GM18498 (cell line): Measurements from ENCODE around the gene GMDS.

Source experiments
- ATAC-seq: cut with Tn5 transposase; IDR thresholded peaks from one replicate; pipeline ENCODE4 v1.9.1; 2021; ENCODE audit warnings: mild to moderate bottlenecking, moderate library complexity; ENCODE audit not compliant: unreplicated experiment

Gene GMDS

DNA sequence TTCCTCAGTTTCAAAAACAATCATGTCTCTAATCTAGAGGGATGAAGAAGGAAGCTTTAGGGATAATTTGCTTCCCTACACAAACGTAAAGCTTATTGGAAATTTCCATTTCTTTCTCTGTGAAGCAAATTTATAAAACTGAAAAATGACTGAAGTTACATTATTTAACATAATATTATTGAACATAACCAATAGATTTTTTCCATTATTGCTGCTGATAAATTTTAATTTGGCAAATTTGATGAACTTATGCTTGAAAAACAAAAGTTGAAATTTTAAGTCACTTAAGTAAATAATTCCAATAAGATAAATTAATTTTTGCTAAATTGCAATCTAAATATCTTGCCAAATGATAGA, 140.9 kb downstream of the GMDS start:
- no peak for ATAC-seq

DNA sequence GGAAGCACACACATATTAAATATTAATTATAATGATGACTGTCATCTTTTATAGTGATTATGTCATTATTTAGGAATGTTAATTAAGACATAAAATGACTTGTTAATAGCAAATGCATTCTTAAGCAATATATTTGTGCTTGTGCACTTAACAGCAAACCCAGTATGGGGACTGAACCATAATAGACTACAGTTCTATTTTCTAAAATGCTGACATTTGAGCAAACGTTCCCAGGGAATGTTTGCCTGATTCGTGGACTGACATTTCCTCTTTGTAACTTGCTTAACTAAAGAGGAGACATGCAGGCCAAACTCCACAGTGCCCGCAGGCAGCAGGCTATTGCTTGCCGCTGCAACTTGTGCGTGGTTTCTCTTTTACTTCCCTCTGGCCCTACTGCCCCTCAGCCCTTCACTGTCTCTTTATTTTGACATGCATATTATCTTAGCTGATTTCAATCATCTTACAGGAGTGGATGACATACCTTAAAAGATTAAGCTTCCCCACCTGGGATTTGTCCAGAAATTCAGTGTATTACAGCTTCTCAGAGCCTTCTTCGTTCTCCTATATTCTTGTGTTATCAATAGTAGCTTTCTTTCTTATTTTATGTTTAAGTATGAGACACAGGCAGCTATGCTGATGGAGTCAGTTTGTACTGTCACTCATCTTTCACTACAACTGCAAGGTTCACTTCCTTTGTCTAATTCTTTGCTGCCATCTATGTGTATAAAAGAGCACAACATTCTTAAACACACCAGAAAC, 141.5 kb downstream of the GMDS start:
- ATAC-seq, result no peak

DNA sequence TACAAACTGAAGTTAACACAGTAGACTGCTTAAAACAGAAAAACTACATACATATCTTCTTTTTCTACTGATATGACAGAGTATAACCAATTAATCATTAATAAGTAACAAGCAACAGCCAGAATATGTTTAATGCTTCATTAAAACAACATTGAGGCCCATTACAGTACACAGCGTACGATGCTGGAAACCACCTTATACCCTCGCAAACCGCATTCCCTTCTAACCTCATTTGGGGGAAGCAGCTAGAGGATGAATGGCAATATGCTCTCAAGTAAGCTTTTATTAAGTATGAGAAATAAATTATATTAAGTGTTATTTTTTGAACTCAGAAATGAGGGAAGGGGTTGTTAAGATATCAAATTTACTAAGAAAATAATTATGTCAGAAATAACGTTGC, 142.4 kb downstream of the GMDS start:
- ATAC-seq, result no peak

DNA sequence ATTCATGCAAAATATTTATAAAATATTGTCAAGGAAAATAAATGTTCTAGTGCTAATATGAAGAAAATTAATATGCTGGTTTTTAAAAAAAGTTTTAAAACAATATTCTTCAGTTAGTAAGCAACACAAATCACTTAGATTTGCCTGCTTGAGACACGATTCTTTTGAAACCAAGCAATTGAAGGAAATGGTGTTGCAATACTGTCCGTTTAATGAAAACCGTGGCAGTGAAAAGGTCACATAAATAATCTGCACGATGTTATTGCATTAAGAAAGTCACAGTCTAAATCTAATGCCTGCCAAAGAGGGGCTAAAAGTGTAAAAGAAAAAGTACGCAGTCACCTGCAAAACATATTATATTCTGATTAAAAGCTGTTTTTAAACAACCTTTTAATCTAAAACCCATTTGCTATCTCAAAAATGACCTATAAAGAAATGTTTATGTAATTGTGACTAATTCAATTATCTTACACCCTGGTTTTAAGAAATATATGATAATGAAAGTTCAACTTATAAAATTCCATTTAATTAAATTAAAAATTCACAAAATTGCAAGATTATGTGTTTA, 143.0 kb downstream of the GMDS start:
- ATAC-seq, result no peak

DNA sequence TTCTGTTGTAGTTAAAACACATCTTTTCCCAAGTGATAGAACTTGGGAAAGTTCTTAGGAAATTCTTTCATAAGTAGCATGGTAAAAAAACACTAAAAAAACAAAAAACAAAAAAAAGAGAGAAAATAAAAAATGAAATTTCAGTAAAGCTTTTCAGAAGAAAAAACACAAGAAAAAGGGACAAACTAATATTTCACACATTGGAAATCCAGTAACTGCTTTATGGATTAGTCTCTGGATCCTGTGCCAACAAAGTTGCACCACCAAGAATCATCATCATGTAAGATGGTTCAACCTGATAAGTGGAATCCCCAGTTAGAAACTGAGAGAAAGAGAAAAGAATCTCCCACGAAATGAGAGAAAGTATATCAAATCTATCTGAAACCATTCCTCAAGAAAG, 144.2 kb downstream of the GMDS start:
- no peak for ATAC-seq

DNA sequence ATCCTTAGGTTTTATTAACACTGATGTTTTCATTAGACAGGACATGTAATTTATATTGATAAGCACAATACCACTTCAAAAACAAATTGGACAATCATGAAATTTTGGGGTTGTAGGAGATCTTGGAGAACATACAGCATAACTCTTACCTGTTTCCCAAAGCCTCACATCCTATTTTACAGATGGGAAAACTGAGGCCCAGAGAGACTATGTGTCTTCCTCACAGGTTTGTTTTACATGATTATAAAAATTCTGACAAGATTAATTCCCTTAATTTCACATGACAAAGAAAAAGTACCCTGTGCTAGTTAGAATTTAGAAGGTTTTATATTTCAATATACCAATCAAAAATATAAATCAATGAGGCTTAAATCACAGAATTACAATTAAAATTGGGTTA, 145.5 kb downstream of the GMDS start:
- no peak for ATAC-seq

DNA sequence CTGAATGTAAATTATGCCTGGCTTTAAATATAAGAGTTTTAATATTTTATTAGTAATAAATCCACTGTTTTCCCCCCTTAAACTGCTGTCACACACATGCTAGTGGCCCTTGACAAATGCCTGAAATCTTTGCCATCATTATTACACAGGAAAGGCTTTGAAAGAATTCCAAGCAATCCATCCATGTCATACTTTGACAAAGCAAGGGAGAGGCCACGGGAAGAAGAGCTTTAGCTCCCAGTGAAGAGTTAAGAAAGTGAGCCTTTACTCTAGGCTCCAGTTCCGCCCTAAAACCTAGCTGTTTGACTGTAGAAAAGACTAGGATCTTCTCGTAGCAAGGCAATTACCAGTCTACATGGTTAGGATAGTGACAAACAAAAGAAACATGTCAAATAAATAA, 147.9 kb downstream of the GMDS start:
- no peak for ATAC-seq

DNA sequence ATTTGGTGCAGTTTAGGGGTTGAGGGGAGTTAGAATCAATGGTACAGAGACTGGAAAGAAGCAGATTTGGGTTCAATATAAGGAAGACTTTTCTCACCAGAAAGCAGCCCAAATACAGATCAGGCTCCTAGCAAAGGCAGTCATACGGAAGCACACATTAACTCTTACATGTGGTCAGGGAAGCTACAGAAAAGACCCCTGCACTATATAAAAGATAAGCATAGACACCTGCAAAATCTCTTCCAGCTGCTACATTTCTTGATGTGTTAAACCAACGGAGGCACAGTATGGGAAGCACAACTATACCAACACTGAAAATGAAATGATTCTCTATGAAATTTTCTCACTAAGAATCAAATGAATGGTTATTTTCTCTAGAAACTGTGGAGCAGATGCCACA, 150.8 kb downstream of the GMDS start:
- ATAC-seq, result no peak

DNA sequence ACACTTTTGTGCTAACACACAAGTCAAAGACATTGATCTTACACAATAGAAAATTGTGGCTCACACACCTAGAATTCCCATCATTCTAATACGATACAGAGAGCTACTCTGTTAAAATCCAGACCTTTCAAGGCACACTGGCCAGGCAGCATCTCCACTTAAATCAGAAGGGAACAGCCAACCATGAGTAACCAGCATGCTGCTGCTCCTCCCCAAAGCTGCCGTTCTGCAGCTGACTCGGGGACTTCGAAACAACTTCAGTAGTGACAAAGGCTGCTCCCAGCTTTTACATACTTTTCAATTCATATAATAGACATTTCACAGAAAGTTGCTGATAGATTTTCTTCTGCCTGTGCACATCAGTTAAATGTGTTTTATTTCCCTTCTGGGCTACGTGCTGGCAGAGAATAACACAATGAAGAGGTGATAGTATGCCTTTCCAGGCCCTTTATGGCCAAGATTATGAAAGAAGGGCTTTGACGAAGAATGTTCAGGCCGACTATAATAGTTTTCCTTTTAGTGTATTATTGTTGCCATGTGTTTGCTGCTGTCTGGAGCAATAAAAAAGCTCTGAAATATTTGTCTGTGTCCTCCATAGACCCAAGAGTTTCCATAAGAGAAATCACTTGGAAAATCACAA, 159.0 kb downstream of the GMDS start:
- ATAC-seq, result no peak

DNA sequence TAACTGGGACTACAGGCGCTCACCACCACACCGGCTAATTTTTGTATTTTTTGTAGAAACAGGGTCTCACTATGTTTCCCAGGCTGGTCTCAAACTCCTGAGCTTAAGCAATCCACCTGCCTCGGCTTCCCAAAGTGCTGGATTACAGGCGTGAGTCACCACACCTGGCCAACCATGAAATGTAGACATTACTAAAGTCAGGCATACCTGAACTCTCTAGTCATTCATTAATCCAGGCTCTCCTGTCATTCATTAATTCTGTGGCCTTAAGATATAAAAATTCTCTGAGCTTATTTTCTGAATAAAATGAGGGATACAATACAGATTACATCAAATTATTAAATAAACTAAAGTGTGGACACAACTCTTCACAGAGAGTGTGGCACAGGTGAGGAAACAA, 159.7 kb downstream of the GMDS start:
- no peak for ATAC-seq

DNA sequence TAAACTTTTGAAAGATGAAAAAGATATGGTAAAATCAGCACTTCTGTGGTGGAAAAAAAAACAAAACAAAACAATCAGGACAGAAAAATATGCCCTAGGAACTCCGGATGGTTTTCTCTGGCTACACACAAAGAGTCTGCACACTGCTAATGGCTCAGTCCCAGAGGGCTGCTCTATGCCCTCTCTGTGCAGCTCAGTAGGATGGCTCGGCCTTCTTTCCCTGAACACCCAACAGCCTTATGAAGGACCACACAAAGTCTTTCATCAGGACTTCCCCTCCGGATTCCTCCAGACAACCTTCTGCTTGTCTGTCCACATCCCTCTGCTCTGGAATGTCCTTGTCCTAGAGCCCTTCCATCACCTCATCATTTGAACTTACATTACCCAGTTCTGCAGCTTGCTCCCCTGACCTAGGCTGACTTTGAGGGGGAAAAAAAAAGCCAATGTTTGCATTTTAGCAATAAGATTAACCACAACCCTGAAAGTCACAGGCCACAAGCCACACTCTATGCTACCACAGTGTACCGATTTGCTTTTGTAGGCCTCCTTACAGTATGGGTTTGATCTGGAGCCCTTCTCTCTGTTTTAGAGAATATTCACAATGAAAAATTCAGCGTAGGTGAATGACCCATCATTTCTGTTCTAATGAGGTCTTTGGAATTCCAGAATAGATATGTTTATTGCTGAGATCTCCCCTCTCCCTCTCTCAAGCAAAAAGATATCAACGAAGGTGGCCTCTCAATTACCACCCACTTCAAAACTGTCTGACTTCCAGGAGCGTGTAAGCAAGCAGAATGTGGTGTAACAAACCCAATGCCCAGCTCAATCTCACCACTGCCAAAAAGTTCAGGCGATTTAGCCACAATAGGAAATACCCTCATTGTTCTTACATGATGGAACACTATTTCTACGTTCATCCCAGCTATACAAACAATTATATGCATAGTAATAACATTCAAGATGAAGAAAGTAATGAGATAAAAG, 164.0 kb downstream of the GMDS start:
- peak; percentile 93 for ATAC-seq

DNA sequence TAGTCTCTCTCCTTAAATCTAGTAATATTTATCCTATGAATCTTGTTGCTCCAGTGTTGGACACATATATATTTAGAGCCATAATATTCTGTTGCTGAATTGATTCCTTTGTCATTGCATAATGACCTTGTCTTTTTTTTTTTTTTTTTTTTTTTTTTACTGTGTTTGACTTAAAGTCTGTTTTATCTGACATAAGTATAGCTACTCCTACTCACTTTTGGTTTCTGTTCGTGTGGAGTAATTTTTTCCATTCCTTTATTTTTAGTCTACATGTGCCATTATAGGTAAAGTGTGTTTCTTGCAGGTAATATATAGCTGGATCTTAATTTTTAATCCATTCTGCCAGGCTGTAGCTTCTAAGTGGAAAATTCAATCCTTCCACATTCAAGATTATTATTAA, 166.5 kb downstream of the GMDS start:
- ATAC-seq, result no peak

DNA sequence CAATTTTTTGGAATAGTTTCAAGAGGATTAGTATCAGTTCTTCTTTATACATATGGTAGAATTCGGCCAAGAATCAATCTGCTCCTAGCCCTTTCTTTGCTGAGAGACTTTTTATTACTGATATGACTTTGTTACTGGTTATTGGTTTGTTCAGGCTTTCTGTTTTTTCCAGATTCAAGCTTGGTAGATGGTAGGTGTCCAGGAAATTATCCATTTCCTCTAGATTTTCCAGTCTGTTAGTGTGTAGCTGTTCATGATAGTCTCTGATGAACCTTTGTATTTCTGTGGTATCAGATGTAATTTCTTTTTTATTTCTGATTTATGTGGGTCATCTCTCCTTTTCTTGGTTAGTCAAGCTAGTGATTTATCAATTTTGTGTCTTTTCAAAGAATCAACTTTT, 167.6 kb downstream of the GMDS start:
- ATAC-seq, result no peak

DNA sequence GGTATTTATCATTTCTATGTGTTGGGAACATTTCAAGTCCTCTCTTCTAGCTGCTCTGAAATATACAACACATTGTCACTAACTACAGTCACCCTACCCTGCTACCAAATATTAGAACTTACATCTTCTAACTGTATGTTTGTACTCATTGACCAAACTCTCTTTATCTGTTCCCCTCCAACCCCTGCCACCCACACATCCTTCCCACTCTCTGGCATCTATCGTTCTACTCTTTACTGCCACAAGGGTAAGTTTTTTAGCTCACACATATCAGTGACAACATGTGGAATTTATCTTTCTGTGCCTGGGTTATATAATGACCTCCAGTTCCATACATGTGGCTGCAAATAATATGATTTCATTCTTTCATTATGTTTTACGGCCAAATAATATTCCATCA, 171.9 kb downstream of the GMDS start:
- no peak for ATAC-seq

DNA sequence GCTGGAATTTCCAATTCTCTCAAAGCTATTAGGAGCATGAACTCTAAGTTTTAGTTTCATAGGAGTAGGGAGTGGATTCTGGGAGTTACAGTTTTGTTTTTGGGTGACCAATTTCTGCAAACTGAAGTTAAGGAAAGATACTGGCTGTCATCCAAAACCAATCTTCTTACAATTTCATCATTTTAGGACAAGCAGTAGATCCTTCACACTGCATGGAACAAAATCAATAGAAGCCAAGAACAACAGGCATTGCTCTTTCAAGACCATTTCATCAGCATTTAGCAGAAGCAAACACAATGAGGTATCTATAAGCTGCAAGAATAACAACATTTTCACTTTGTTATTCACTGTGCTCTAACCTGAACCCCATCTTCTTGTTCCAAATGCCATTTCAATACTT, 173.0 kb downstream of the GMDS start:
- ATAC-seq, result no peak

DNA sequence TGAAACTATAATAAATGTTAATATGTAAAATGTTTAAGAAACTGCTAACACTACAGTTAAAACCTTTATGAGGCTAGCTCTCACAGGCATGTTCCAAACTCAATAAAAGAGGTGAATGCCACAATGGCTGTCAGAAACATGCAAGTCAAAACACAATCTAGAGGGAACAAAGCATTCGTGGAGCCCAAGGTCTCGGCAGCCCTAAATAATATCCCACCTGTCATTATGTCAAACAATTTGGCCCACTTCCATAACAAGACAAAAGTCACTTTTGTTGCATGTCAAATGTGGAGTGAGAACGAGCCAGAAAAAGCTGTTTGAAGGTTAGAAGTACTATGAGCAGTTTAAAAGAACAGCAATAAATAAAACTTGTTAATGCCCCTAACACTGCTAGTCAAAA, 181.9 kb downstream of the GMDS start:
- no peak for ATAC-seq

DNA sequence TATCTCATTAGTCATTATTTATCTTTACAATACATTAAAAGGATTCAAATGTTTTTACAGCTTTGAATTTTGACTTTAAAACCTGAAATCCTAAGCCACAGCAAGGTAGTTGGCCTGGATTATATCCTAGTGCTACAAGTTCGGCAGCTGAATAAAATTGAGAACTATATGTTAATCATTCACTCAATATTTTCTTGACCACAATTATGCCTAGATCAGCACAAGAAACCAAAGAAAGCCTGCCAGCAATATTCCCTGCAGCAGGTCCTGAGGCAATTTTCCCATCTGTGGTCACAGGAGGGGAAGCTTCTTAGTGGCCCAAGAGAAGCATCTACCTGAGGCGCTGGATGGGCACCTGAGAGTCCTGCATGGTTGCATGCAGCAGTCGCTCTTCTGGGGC, 183.5 kb downstream of the GMDS start:
- ATAC-seq, result no peak

DNA sequence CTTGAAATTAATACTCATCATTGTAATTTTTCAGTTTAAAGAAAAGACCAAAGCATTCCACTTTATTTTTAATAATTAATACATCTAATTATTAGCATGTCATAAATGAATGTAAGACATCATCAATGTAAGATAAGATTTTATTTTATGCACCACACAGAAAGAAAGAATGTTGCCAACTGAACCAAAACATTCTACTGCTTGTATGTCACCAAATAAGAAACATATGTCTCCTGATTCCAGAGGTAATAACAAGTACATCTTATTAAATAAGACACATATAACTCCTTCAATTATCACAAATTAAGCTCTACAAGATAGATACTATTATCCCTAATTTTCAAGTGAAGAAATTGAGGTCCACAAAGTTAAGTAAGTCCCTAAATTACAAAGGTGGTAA, 189.5 kb downstream of the GMDS start:
- ATAC-seq, result no peak

DNA sequence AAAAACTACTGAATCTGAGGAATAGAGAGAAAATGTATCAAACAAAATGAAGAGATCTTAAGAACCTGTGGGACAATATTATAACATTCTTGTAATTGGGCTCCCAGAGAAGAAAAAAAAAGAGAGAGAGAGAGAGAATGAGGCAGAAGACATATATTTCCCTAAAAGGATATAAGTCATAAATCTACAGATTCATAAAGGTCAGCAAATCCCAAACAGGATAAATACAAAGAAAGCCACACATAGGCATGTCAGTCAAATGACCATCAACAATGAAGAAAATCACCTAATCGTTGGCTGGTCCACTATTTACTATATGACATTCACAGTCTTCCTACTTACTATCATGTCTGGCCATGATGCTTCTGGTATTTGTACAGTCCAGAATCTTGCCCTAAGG, 190.3 kb downstream of the GMDS start:
- no peak for ATAC-seq

DNA sequence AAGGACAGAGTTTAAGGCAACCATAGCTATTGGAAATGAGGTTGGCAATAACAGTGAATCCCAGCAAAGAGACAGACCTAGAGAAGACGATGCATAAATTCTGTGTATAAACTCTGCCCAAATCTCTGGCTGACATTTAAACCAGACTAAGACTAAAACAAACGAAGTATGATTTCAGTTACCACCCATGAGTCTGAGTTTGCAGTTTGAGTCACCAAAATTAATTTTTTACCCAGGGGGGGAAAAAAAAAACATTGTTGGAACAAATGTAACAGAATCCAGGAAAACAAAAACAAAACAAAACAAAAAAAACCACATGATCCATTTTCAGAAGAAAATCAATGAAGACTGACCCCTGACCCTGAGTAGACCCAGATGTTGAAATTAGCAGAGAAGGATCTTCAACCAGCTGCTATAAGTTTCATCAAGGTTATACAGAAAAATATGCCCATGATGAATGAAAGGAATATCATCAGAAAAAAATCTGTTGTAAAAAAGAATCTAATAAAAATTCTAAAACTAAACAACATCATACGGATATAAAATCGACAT, 190.8 kb downstream of the GMDS start:
- ATAC-seq, result no peak

DNA sequence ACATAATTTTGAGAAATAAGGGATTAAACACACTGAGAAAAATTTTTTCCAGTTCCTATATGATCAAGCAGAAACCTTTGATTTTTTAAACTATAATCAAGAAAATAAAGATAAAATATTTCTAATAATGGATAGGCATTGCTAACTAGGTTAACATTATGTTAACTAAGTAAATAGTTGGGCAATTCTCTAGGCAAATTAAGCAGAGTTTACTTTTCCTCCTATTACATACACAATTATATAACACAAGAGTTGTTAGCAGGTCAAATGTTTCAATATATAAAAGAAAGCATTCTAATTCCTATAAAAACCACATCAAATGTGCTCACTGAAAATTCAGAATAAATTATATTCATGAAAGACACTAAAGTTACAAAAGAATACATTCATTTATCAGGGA, 191.7 kb downstream of the GMDS start:
- ATAC-seq, result no peak
